Stimulated activated memory B cell treated with anti-CD40 and anti-IgM and Interleukin-4, amounts not matched to agents 10 μg/mL and 1 μg/mL and 100 μg/mL, for 72 hours (primary cell): ENCODE results near the gene ARHGAP12.

ENCODE experiments used
- ATAC-seq: fragments of 150-1000 bp; cut with Tn5 transposase; 2 replicates; pipeline ENCODE4 v1.10.0; 2021
- H3K27ac Mint-ChIP-seq: one replicate; pipeline ENCODE4 v1.8.0; 2022; ENCODE audit warnings: mild to moderate bottlenecking, mixed read lengths
- H3K27me3 Mint-ChIP-seq: one replicate; pipeline ENCODE4 v1.8.0; 2022; ENCODE audit warnings: mixed read lengths
- H3K36me3 Mint-ChIP-seq: one replicate; pipeline ENCODE4 v1.8.0; 2022; ENCODE audit warnings: mixed read lengths
- H3K4me1 Mint-ChIP-seq: one replicate; pipeline ENCODE4 v1.8.0; 2022; ENCODE audit warnings: mixed read lengths
- H3K4me3 Mint-ChIP-seq: one replicate; pipeline ENCODE4 v1.8.0; 2022; ENCODE audit warnings: mild to moderate bottlenecking, moderate library complexity, mixed read lengths
- H3K9me3 Mint-ChIP-seq: one replicate; pipeline ENCODE4 v1.8.0; 2022; ENCODE audit warnings: mixed read lengths

Gene ARHGAP12

GRCh38 chr10:31808258-31809218 lies 120.1 kb downstream of the ARHGAP12 start:
- H3K27me3 Mint-ChIP-seq: no peaks in the 10 kb centered on the region
- H3K4me1 Mint-ChIP-seq: peaks cover 6% of the 10 kb centered on the region
- peak overlapping the region; percentile 50 for H3K4me3 Mint-ChIP-seq
- no peaks in the 10 kb centered on the region for H3K9me3 Mint-ChIP-seq
- peak; percentile 53 for ATAC-seq
- H3K36me3 Mint-ChIP-seq: peaks cover 32% of the 10 kb centered on the region
- peak overlapping the region; percentile 61 for H3K27ac Mint-ChIP-seq

- H3K27me3 Mint-ChIP-seq: no peaks in the 10 kb centered on the region
- ATAC-seq: no peak
- H3K27ac Mint-ChIP-seq: no peak overlapping the region
- H3K36me3 Mint-ChIP-seq: peaks cover 34% of the 10 kb centered on the region
- H3K4me1 Mint-ChIP-seq: peaks cover 6% of the 10 kb centered on the region
- peaks cover 3% of the 10 kb centered on the region for H3K9me3 Mint-ChIP-seq
- no peak overlapping the region for H3K4me3 Mint-ChIP-seq
These were observed 124.2 kb downstream of the ARHGAP12 start for GRCh38 chr10:31804352-31804810.

- no peak overlapping the region for H3K27ac Mint-ChIP-seq
These were observed 124.9 kb downstream of the ARHGAP12 start for GRCh38 chr10:31803606-31804351.

GRCh38 chr10:31799181-31799580 lies 129.4 kb downstream of the ARHGAP12 start:
- Mint-ChIP-seq H3K4me1 (no peaks in the 10 kb centered on the region), H3K4me3 (no peak overlapping the region), H3K27ac (no peak overlapping the region), H3K27me3 (no peaks in the 10 kb centered on the region), H3K9me3 (peaks cover 3% of the 10 kb centered on the region), H3K36me3 (peaks cover 7% of the 10 kb centered on the region)
- no peak for ATAC-seq

More at GRCh38 chr10:31803606-31804351, 124.9 kb downstream of the ARHGAP12 start:
- Mint-ChIP-seq H3K4me1 (peaks cover 6% of the 10 kb centered on the region), H3K27me3 (no peaks in the 10 kb centered on the region), H3K4me3 (no peak overlapping the region), H3K9me3 (peaks cover 3% of the 10 kb centered on the region), H3K36me3 (peaks cover 29% of the 10 kb centered on the region)
- no peak for ATAC-seq

GRCh38 chr10:31792745-31793144 lies 135.9 kb downstream of the ARHGAP12 start:
- Mint-ChIP-seq H3K27ac (no peak overlapping the region), H3K27me3 (peaks cover 25% of the 10 kb centered on the region), H3K4me1 (no peaks in the 10 kb centered on the region), H3K36me3 (peaks cover 8% of the 10 kb centered on the region), H3K4me3 (no peak overlapping the region), H3K9me3 (peaks cover 8% of the 10 kb centered on the region)
- ATAC-seq: no peak

GRCh38 chr10:31789555-31789954 lies 139.1 kb downstream of the ARHGAP12 start:
- no peak for ATAC-seq
- Mint-ChIP-seq H3K9me3 (peaks cover 8% of the 10 kb centered on the region), H3K27me3 (peaks cover 25% of the 10 kb centered on the region), H3K4me3 (no peak overlapping the region), H3K27ac (no peak overlapping the region), H3K36me3 (peaks cover 8% of the 10 kb centered on the region), H3K4me1 (no peaks in the 10 kb centered on the region)

- no peak overlapping the region for H3K4me3 Mint-ChIP-seq
- peaks cover 8% of the 10 kb centered on the region for H3K27me3 Mint-ChIP-seq
- H3K9me3 Mint-ChIP-seq: no peaks in the 10 kb centered on the region
- no peak overlapping the region for H3K27ac Mint-ChIP-seq
- no peak for ATAC-seq
- no peaks in the 10 kb centered on the region for H3K4me1 Mint-ChIP-seq
- no peaks in the 10 kb centered on the region for H3K36me3 Mint-ChIP-seq
These were observed 145.9 kb downstream of the ARHGAP12 start for GRCh38 chr10:31782701-31783100.

GRCh38 chr10:31780717-31781116 lies 147.9 kb downstream of the ARHGAP12 start:
- Mint-ChIP-seq H3K4me3 (no peak overlapping the region), H3K36me3 (peaks cover 5% of the 10 kb centered on the region), H3K9me3 (no peaks in the 10 kb centered on the region), H3K27ac (no peak overlapping the region), H3K4me1 (no peaks in the 10 kb centered on the region), H3K27me3 (peaks cover 8% of the 10 kb centered on the region)
- no peak for ATAC-seq

- H3K4me1 Mint-ChIP-seq: no peaks in the 10 kb centered on the region
- no peak for ATAC-seq
- no peak overlapping the region for H3K4me3 Mint-ChIP-seq
- H3K9me3 Mint-ChIP-seq: no peaks in the 10 kb centered on the region
- no peak overlapping the region for H3K27ac Mint-ChIP-seq
- peaks cover 5% of the 10 kb centered on the region for H3K36me3 Mint-ChIP-seq
- peaks cover 8% of the 10 kb centered on the region for H3K27me3 Mint-ChIP-seq
These were observed 150.0 kb downstream of the ARHGAP12 start for GRCh38 chr10:31778627-31779026.

- Mint-ChIP-seq H3K9me3 (no peaks in the 10 kb centered on the region), H3K4me1 (no peaks in the 10 kb centered on the region), H3K4me3 (no peak overlapping the region), H3K27me3 (peaks cover 8% of the 10 kb centered on the region), H3K27ac (no peak overlapping the region), H3K36me3 (peaks cover 5% of the 10 kb centered on the region)
- ATAC-seq: no peak
These were observed 152.5 kb downstream of the ARHGAP12 start for GRCh38 chr10:31776159-31776558.

- no peak for ATAC-seq
- Mint-ChIP-seq H3K36me3 (peaks cover 5% of the 10 kb centered on the region), H3K4me1 (no peaks in the 10 kb centered on the region), H3K9me3 (no peaks in the 10 kb centered on the region), H3K4me3 (no peak overlapping the region), H3K27ac (no peak overlapping the region), H3K27me3 (peaks cover 8% of the 10 kb centered on the region)
These were observed 153.5 kb downstream of the ARHGAP12 start for GRCh38 chr10:31774928-31775650.

GRCh38 chr10:31774299-31774900 lies 154.2 kb downstream of the ARHGAP12 start:
- no peak for ATAC-seq
- peaks cover 5% of the 10 kb centered on the region for H3K36me3 Mint-ChIP-seq
- no peaks in the 10 kb centered on the region for H3K9me3 Mint-ChIP-seq
- peaks cover 8% of the 10 kb centered on the region for H3K27me3 Mint-ChIP-seq
- H3K4me1 Mint-ChIP-seq: no peaks in the 10 kb centered on the region
- H3K27ac Mint-ChIP-seq: no peak overlapping the region
- no peak overlapping the region for H3K4me3 Mint-ChIP-seq

GRCh38 chr10:31773749-31774298 lies 154.8 kb downstream of the ARHGAP12 start:
- Mint-ChIP-seq H3K9me3 (no peaks in the 10 kb centered on the region), H3K27ac (no peak overlapping the region), H3K36me3 (peaks cover 5% of the 10 kb centered on the region), H3K27me3 (peaks cover 7% of the 10 kb centered on the region), H3K4me1 (no peaks in the 10 kb centered on the region), H3K4me3 (no peak overlapping the region)
- ATAC-seq: no peak

- no peaks in the 10 kb centered on the region for H3K9me3 Mint-ChIP-seq
- no peaks in the 10 kb centered on the region for H3K4me1 Mint-ChIP-seq
- no peak overlapping the region for H3K27ac Mint-ChIP-seq
- no peak for ATAC-seq
- H3K4me3 Mint-ChIP-seq: no peak overlapping the region
- no peaks in the 10 kb centered on the region for H3K27me3 Mint-ChIP-seq
- peaks cover 5% of the 10 kb centered on the region for H3K36me3 Mint-ChIP-seq
These were observed 157.2 kb downstream of the ARHGAP12 start for GRCh38 chr10:31771331-31771831.
